Measurements from ENCODE around the gene SRD5A1.

DNA sequence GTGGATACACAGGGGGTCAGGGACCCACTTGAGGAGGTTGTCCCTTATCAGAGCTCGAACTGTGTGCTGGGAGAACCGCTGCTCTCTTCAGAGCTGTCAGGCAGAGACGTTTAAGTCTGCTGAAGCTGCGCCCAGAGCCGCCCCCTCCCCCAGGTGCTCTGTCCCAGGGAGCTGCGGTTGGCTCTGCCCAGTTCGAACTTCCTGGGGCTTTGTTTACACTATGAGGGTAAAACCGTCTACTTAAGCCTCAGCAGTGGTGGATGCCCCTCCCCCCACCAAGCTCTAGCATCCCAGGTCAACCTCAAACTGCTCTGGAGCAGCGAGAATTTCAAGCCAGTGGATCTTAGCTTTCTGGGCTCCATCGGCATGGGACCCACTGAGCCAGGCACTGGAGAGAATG, 15.9 kb downstream of the SRD5A1 start:
- TF ChIP-seq, protein P1, sequence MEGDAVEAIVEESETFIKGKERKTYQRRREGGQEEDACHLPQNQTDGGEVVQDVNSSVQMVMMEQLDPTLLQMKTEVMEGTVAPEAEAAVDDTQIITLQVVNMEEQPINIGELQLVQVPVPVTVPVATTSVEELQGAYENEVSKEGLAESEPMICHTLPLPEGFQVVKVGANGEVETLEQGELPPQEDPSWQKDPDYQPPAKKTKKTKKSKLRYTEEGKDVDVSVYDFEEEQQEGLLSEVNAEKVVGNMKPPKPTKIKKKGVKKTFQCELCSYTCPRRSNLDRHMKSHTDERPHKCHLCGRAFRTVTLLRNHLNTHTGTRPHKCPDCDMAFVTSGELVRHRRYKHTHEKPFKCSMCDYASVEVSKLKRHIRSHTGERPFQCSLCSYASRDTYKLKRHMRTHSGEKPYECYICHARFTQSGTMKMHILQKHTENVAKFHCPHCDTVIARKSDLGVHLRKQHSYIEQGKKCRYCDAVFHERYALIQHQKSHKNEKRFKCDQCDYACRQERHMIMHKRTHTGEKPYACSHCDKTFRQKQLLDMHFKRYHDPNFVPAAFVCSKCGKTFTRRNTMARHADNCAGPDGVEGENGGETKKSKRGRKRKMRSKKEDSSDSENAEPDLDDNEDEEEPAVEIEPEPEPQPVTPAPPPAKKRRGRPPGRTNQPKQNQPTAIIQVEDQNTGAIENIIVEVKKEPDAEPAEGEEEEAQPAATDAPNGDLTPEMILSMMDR (conservative IDR thresholded peaks at IDR 0.05; ENCODE audit: low read length) = no peak
- TF ChIP-seq EZH2phosphoT487 (IDR thresholded peaks at IDR 0.05; ENCODE audit: borderline replicate concordance, low read depth, low read length) = no peak

Measured in OCI-LY7 (cell line).